A673 (cell line): ENCODE measurements around the gene TNFAIP8. TPM values are rescaled to one million over a fixed set of nuclear protein-coding genes. Genes with fewer than 3 reads are reported as not detected.

ENCODE experiments used
- BruUV-seq: library from RNA; stranded (reverse); fragments of 400-500 nt; replicated peaks from 2 replicates; lab custom pipeline; 2021; lab: Mats Ljungman, UMichigan
- CTCF ChIA-PET: fragments of 300-600 bp; sonication (Branson Sonifier 250); formaldehyde crosslinking; loops from one replicate; lab custom pipeline; 2022; ENCODE audit warnings: antibody characterized with exemption; lab: Charles Lee
- POLR2A ChIA-PET: fragments of 300-600 bp; sonication (Branson Sonifier 250); formaldehyde crosslinking; loops from one replicate; lab custom pipeline; 2022; ENCODE audit warnings: antibody characterized with exemption; ENCODE audit not compliant: low non-redundant PET; lab: Charles Lee
- DNase-seq: peaks from one replicate; pipeline ENCODE4 v3.0.0-alpha.2; 2015; ENCODE audit warnings: low spot score
- H3K27ac ChIP-seq: fragments of 200-600 bp; sonication (generic); 2 replicates; pipeline ENCODE4 v1.5.1; 2016; ENCODE audit warnings: mixed run types, low read depth, mild to moderate bottlenecking, mixed read lengths, antibody characterized with exemption, low read length; ENCODE audit not compliant: poor library complexity, severe bottlenecking
- H3K27me3 ChIP-seq: fragments of 200-600 bp; sonication (generic); replicated peaks from 2 replicates; pipeline ENCODE4 v1.6.1; 2017; ENCODE audit warnings: mixed run types, low read depth, mild to moderate bottlenecking, mixed read lengths, antibody characterized with exemption, low read length; ENCODE audit not compliant: insufficient read depth, poor library complexity
- H3K36me3 ChIP-seq: fragments of 200-600 bp; sonication (generic); 2 replicates; pipeline ENCODE4 v1.6.1; 2016; ENCODE audit warnings: mixed run types, mild to moderate bottlenecking, mixed read lengths, antibody characterized with exemption, low read length; ENCODE audit not compliant: insufficient read depth, poor library complexity, severe bottlenecking
- H3K4me1 ChIP-seq: fragments of 200-600 bp; sonication (generic); 2 replicates; pipeline ENCODE4 v1.6.1; 2017; ENCODE audit warnings: mixed run types, mild to moderate bottlenecking, mixed read lengths, antibody characterized with exemption, low read length; ENCODE audit not compliant: insufficient read depth, poor library complexity, severe bottlenecking
- H3K4me3 ChIP-seq: fragments of 200-600 bp; sonication (generic); 2 replicates; pipeline ENCODE4 v1.5.1; 2016; ENCODE audit warnings: low read depth, mixed run types, mild to moderate bottlenecking, mixed read lengths, low read length; ENCODE audit not compliant: poor library complexity, severe bottlenecking
- H3K9me3 ChIP-seq: fragments of 200-600 bp; sonication (generic); 2 replicates; pipeline ENCODE4 v1.6.1; 2016; ENCODE audit warnings: mixed run types, low read depth, mild to moderate bottlenecking, mixed read lengths, antibody characterized with exemption, low read length; ENCODE audit not compliant: poor library complexity, severe bottlenecking
- CTCF ChIP-seq: fragments of 300-800, 200-600 bp; sonication (generic); conservative IDR thresholded peaks from 2 replicates; pipeline ENCODE4 v1.5.1; 2017; ENCODE audit warnings: low read depth, mild to moderate bottlenecking, antibody characterized with exemption, low read length, moderate library complexity, mixed read lengths
- EZH2 ChIP-seq: fragments of 200-600 bp; sonication (generic); IDR thresholded peaks from 2 replicates; pipeline ENCODE4 v1.6.1; 2017; ENCODE audit warnings: borderline replicate concordance, low read depth, mild to moderate bottlenecking, mixed read lengths, antibody characterized with exemption, low read length; ENCODE audit not compliant: poor library complexity, severe bottlenecking
- intact Hi-C: fragments of 100-400 bp; cut with micrococcal nuclease; formaldehyde crosslinking; loops from one replicate; pipeline ENCODE4 v1.10.0; 2022; ENCODE audit not compliant: unreplicated experiment
- total RNA-seq: library from RNA; stranded (reverse); gene quantifications from 2 replicates; pipeline ENCODE4 v1.2.3, GENCODE V29; 2021

The TNFAIP8 gene
- total RNA-seq, 1 experiment from 2014 or later = 6.8 TPM

GRCh38 chr5:119343766-119344165 is 12.1 kb upstream of the TNFAIP8 start:
- H3K4me3 ChIP-seq = no peak overlapping the region
- CTCF ChIA-PET = no interaction called here
- intact Hi-C loops = no loop called here
- peaks cover 14% of the 10 kb centered on the region for H3K4me1 ChIP-seq
- no peak for DNase-seq
- H3K36me3 ChIP-seq = no peaks in the 10 kb centered on the region
- BruUV-seq = no TSS peak
- no peak overlapping the region for H3K27ac ChIP-seq
- POLR2A ChIA-PET = no interaction called here
- no peaks in the 10 kb centered on the region for H3K9me3 ChIP-seq
- no peaks in the 10 kb centered on the region for H3K27me3 ChIP-seq
- no peak for TF ChIP-seq CTCF
- no peak for TF ChIP-seq EZH2

- POLR2A ChIA-PET = no interaction called here
- intact Hi-C loops = no loop called here
- TF ChIP-seq CTCF (no peak), EZH2 (no peak)
- no peaks in the 10 kb centered on the region for H3K27me3 ChIP-seq
- H3K36me3 ChIP-seq = no peaks in the 10 kb centered on the region
- DNase-seq = no peak
- no peak overlapping the region for H3K4me3 ChIP-seq
- no TSS peak for BruUV-seq
- CTCF ChIA-PET = no interaction called here
- peaks cover 14% of the 10 kb centered on the region for H3K4me1 ChIP-seq
- no peak overlapping the region for H3K27ac ChIP-seq
- H3K9me3 ChIP-seq = no peaks in the 10 kb centered on the region
Observed at GRCh38 chr5:119344231-119344630, 11.6 kb upstream of the TNFAIP8 start.

- POLR2A ChIA-PET = no interaction called here
- no peak for TF ChIP-seq CTCF
- no peak for TF ChIP-seq EZH2
- CTCF ChIA-PET = no interaction called here
- no peaks in the 10 kb centered on the region for H3K27me3 ChIP-seq
- no peaks in the 10 kb centered on the region for H3K9me3 ChIP-seq
- no peaks in the 10 kb centered on the region for H3K36me3 ChIP-seq
- no peak overlapping the region for H3K4me3 ChIP-seq
- DNase-seq = no peak
- no TSS peak for BruUV-seq
- peaks cover 14% of the 10 kb centered on the region for H3K4me1 ChIP-seq
- H3K27ac ChIP-seq = no peak overlapping the region
- intact Hi-C loops = no loop called here
Observed at GRCh38 chr5:119345861-119346260, 10.0 kb upstream of the TNFAIP8 start.
